D341Med (cell line): ENCODE results near the gene TBC1D22A.
"Not testable (repeated sequence)": the region's sequence is repeated elsewhere in the genome, so short reads cannot be mapped to it uniquely, and the experiment has no call there.

Experiments
- DNase-seq: peaks from one replicate; pipeline ENCODE4 v3.0.0; 2012; ENCODE audit warnings: low spot score

Gene TBC1D22A

DNA sequence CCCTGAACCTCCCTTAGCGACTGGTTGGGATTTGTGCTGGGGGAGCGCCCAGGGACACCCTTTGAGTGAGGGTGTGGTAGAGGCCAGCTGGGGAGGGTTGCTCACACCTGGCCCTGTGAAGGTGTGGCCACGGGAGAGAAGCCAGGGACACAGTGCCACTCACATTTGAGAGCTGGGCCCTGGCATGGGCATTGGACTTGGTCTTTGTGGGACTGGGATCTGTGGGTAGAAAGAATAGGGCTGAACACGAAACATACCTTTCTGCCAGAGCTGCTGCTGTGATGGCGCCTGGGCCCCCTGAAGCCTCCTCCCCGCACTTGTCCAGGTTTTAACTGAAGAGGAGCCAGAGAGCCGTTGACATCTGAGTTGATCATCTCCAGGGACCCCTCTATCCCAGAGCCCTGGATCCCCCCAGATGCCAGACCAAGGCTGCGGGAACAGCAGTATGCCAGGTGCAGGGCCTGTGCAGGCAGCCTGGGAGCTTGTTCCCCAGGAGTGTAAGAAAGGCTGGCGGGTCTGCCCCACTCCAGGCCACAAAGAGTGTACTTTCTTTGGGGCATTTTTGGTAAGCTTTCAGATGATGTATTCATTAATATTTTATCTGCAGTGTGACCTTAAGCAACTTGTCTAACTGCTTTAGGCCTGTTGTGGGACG lies 284.1 kb downstream of the TBC1D22A start:
- no peak for DNase-seq

DNA sequence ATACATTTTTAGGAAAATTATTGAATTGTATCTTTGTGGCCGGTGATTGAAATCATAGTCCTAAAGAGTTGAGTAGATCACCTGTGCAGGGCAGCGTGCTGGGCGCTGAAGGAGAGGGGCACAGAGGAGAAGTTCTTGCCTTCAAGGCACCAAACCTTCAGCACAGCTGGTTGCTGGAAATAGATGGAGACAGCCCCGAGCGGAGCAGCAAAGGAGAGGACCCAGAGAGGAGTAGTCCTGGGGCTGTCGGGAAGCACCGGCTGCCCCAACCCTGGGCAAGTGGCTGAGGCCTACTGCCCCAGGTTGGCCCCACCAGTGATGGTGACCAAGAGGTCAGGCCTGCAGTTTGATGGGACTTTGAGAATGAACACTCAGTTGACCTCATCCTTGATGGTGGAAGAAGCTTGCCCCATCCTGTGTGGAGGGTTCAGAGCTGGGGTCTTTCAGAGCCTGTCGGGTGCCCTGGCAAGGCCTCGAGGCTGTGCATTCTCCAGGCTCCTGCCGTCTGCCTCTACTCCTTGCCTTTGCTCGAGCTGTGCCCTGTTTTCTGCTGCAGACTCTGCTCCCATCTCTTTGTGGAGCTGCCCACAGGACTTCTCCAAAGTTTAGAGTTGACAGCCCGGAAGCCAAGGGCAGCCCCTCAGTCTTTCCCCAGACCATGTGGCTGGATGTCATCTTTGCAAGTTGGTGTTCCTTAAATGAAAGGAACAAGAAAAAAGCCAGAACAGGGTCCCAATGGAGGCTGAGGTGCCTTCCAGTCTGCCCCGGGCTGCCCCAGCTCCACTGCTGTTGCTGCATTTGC lies 285.1 kb downstream of the TBC1D22A start:
- DNase-seq = no peak

DNA sequence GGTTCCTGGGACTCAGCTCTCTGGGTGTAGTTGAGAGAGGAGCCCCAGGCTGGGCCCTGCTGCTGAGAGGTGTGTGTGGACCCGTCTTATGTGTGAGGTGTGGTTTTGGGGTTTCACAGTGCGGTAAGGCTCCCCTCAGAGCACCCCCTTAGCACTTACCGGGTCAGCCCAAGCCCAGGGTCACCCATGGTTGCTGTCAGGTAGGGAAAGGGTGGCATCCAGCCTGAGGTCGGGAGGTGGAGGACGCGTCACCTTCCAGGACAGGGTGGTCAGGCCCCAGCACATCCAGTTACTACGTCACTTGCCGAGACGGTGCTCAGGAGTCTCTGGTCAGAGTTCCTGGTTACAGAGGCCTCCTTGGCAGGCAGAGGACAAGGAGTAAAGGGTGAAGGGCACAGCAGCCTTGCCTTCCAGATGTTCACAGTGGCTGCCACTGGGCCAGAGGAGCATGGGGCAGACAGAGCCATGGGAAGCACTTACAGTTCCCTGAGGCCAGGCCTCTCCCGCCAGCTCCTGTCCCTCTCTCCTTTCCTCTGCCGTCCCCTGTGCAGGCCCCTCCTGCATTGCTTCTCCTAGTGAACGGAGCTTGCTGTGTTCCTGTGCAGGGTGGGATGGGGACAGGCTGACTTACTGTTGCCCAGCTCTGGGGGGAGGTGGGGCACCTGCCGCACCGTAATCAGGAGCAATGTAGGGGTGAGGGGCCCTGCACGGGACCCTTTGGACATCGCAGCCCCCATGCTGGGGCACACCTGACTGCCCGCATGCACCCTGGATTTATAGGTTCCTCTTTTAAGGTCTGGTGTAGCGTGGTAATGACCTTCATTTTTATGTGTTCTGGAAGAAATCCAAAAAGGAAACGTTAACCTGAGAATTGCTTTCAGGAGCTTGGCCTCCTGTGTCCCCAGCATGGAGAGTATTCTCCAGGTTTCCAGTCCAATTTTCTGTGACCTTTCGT lies 285.9 kb downstream of the TBC1D22A start:
- DNase-seq = no peak

DNA sequence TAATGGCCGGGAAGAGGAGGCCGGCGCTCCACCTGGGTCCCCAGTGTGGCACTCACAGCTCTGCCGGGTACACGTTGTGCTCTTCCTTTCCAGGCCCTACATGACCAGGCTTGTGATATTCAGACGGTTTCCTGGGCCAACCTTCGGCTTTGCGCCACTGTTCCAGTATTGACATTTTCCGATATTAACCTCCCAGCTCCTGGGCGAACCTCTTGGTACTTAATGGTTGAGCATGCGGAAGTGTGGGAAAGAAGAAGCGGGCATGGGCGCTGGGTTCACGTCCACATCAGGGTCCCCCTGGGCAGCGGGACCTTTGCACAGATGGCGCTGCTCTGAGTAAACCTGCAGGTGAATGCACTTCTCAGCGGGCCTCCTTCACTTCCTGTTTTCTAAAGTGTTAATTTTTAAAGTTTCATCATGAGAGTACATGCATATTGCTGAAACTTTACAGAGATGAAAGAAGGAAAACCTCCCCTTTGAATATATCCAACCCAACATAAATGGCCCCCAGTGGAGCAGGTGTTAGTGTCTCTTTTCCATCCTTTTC lies 286.7 kb downstream of the TBC1D22A start:
- no peak for DNase-seq

DNA sequence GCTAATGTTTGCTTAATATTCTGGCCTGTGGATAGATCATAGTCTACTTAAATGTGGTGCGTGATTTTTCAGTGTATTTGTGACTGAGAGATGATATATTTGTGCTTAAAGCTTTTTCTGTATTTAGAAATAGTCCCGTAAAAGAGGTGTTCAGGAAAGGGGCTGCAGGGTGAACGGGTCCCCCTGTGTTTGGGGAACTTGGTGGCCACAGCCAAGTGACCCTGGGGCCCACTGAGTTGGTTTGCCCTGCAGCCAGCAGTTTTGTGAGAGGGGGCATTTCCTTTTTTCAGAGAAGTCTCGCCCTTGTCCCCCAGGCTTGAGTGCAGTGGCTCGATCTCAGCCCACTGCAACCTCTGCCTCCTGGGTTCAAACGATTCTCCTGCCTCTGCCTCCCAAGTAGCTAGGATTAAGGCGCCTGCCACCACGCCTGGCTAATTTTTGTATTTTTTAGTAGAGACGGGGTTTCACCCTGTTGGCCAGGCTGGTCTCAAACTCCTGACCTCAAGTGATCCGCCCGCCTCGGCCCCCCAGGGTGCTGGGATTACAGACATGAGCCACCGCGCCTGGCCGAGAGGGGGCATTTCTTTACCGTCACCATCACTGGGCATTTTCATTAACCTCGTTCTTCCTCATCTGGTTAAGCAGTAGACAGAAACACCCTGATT lies 287.4 kb downstream of the TBC1D22A start:
- not testable (repeated sequence) for DNase-seq

DNA sequence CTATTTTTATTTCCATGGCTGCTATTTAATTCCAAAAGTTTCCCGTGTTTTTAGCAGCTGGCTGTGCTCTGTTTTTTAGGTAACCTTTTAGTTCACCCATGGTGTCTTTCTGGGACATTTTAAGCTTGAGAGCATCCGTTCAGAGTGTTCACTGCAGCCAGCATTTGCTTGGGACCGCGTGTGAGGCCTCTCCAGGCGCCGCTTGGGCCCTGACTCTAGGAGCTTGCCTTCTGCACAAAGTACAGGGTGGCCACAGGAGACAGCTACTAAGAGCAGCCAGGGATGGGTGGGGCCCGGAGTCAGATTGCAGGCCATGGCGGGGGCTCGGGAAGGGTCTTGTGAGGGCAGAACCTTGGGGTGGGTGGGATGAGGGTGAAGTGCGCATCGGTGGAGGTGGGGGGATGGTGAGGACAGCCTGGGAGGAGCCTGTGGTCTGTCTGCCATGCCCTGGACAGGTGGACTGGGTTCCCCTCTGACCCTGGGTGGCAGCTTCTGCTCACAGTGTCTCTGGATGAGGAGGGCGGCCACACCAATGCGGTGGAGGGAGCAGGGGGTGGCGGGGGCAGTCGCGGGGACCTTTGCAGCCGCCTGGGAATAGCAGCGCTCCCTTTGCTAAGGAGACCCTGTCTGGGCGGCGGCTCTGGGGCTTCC lies 288.1 kb downstream of the TBC1D22A start:
- no peak for DNase-seq

DNA sequence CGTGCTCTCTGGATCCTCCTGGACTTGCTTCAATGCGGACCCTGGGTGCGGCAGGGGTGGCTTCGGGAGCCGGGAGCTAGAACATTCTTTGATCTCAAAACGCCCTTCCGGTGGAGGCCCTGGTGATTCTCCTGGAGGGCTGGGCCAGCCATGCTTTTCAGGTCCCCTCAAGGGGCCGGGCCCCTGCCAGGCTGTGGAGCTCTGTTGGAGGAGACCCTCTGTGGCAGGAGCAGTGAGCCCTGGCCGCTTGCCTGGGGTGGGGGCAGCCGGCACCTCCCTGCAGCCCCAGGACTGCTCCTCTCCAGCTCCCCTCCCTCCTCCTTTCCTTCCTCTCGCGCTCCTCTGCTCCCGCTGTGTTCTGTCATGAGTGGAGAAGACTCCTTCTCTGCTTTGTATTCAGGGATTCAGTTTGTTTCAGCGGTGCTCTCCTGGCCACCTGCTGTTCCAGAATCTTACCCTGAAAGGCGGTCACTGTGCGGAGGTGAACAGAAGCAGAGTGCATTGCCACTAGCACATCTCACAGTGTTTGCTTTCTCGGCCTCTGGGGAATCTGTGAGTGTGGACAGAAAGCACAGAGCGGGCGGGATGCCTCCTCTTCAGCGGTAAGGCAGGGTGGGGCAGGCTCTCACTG lies 289.1 kb downstream of the TBC1D22A start:
- DNase-seq = no peak

DNA sequence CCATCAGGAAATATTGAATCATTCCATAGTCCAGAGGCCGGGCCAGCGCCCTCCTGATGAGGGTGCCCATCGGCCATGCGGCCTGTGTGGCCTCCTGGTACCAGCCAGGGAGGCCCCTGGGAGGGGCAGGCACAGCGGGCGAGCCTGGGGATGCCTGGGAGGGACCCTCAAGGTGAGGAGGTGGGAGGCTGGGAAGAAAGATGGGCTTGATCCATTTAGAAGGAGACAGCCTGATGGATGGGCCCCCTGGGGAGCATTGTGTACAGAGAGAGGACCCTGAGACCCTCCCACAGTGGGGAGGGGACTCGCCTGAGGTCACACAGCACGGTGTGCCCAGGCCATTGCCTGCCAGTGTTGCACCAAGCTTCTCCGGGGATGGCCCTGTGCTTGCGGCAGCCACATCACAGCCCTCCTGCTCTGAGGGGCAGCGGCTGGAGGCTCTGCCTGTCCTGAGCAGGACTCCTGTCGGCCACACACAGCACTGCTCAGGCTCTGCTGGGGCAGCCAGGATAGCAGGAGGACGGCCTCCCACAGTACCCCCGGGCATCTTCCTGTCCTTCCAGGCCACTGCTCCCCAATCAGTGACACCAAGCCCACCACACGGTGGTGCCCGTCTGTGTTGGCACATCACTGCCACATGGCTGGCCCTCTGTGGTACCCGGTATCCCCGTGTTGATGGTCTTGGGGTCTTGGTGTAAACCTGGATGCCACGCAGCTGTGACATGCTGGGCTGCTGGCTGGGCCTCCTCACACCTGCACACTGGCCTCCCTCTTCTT lies 290.0 kb downstream of the TBC1D22A start:
- no peak for DNase-seq

DNA sequence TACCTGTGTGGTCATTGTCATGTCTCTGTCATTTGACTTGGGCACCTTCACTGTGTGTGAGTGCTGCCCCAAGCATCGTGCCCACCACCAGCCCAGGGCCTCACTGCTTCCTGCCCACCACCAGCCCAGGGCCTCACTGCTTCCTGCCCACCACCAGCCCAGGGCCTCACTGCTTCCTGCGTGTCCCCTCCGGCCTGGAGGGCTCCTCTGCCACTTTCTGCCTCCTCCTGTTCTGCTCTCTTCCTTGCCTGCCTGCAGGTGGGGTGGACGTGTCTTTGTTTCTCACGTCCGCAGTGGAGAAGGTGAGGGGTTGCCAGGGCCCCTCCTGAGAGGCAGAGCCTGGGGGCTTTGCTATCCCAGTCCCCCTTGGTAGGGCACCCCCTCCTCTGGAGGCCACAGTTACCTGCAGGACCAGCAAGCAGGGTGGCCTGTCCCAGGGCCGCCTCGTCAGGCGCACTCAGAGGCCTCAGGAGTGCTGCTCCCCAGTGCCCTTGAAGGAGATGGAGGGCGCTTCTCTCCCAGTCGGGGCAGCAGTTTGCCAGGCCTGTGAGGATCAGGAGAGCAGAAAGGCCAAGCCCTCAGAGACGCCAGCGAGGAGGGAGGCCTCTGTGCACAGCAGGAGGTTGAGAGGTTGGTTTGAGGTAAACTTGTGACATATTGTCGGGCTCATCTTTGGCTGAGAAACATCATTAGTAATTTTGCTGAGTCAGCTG lies 290.7 kb downstream of the TBC1D22A start:
- no peak for DNase-seq

DNA sequence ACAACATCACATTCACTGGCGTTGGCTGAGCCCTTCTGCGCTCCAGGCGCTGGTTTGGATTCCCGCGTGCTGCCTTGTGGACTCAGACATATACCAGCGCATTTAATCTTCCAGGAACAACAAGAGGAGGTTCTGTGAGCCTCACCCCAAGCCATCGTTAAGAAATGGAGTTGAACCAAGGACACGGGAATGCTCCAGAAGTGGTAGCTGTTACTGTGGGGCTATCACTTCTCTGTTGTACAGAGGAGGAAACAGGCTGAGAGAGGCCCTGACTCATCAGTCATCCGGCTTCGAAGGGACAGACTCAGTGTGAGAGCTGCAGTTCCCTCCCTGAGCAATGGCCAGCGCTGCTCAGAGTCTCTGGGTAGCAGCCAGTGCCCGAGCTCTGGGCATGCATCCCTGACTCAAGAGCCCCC lies 291.3 kb downstream of the TBC1D22A start:
- no peak for DNase-seq

DNA sequence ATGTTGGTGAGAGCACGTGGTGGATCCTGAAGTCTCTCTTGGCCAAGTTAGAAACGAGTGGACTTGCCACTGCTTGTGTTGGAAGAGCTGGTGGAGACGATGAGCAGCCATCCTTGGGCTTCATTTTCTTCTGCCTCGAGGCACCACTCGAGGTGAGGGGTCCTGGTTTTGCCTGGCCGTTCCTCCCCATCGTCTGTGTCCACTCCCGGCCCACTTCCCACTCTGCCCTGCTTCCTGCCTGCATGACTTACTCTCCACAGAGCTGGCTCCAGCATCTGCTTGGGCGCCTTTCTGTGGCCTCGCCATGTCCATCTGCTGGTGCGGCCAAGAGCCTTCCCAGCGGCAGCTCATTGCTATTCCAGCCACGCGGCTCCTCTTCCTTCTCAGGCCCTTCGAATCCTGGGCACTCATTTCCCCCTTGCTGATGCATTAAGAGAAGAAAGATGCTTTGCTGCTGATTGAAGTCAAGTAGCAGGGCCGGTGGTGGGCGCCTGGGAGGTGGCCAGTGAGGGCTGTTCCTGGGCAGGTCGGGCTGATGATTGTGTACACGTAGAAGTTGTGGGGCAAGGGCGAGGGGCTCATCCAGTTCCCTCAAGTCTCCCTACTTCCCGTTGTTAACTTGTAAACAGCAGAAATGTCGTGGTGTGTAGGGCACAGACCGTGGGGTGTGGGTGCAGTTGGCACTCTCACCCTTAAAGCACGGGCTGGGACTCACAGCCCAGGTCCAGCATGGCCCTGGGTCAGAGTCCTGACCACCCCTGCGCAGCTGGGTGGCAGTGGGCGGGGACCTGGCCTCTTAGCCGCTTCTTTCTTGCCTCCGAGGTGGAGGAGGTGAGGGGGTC lies 292.0 kb downstream of the TBC1D22A start:
- no peak for DNase-seq

DNA sequence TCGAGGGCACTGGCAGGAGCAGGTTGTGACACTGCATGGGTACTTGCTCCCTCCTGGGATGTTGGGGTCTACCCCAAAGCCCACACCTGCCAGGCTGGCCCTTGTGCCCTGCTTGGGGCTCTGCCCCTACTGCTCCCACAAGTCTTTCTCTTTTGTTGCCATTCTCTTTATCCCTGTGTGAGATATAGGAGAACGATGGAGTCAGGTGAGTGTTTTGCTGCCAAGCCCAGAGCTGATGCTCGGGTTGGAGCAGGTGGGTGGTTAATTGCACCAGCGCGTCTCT lies 292.6 kb downstream of the TBC1D22A start:
- no peak for DNase-seq

DNA sequence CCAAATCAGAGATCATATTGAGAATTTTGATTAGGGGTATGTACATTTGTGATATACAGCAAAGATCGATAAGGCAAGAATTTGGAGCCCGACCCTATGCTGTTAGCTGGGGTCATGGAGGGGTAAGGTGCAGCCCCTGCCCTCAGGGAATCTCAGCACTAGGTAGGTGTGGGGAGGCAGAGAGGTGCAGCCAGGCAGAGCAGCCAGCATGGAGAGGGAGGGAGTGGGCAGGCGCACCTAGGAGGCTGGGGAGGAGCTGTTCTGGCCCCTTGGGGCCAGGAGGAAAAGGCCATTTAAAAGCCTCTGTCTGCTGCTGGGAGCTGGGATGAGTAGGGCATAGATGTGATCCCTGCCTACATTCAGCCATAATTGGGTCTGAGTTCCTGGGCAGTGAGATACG lies 293.0 kb downstream of the TBC1D22A start:
- DNase-seq = no peak

DNA sequence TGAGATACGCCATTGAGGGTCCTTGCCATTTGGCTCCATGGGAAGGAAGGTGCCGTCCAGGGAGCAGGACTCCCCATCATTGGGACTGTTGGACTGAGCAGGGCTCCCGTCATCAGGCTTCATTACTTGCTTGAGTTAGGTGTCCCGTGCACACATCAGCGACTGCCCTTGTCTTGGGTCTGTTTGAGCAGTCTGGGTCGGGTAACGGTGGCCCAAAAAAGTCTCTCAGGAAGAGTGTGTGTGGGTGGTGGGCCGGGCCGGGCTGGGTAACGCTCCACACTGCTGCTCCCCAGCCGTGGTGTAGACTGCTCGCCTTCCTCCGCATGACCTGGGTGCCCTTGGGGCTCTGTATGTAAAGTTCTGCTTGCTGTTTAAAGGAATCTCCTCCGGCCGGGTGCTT lies 293.5 kb downstream of the TBC1D22A start:
- DNase-seq = no peak

DNA sequence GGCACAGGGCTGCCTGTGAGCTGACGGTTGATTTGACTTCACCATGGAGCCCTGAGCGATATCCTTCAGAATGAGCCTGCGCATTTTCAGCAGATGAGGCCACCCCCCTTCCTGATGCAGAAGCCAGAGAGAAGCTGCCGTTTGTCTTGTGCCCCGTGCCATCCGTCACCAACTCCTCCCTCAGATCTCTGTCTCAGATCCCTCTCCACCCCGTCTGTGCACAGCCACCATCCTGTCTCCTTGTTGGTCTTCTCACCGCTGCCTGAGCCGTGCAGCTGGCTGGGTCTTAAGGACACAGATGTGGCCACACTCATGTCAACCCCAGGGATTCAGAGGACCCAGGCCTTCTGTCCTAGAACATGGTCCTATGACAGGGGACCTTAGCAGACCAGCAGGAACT lies 293.9 kb downstream of the TBC1D22A start:
- DNase-seq = no peak

DNA sequence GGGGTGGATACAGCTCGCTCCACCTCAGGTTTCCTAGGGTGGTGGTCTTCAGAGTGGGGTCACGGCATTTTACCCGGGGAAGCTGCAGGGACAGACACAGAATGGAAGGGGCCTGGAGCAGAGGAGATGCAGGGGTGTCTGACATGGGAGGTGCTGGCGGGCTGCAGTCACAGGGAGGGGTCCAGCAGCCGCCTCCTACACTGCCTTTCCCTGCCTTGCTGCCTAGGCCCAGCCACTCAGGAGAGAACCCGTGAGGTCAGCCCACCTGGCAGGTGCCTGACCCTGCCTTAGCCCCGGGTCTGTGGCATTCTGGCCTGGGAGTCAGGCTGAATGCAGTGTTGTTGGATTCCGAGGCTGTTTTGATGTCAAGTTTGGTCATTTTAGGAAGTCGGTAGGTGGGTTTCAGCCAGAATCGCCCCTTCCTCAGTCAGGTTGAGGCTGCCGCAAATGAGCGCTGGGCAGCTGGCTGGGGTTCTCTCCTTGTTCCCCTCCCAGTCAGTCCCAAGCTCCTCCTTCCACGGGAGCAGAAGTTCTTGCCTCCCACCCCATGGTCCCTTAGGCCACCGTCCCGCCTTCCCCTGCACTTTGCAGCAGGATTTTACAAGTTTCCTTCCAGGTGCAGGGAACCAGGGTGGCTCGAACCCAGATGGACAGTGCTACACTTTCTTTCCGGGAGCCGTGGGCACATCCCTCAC lies 294.5 kb downstream of the TBC1D22A start:
- DNase-seq = no peak

DNA sequence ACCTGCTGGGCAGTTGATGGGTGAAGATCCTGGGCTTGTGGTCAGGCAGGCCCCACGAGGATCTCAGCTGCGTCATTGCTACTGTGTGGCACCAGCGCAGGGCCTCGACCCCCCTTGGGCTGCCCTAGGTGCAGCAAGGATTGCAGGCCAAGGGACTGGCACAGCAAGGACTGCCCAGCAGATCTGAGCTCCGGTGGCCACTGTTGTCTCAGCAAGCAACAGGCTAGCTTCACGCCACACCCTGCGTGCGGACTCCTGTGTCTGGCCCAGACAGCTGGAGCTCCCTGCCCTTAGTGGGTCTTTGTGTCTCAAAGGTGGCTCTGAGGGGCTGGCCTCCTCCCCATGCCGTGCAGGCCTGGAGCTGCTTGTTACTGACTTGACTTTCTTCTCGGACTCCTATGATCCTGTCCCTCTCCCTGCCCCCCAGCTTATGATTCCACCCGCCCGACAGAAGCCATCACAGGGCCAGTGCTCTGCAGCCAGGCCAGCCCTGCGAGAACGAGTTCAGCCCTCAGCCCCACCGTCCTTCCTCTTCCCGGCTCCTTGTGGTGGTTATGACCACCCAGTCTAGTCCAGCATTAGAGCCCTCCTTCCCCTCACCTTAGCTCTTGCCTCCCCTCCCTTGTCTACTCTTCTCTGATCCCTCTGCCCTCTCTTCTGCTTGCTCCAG lies 295.6 kb downstream of the TBC1D22A start:
- no peak for DNase-seq
